Adipocyte (in vitro differentiated cells): Measurements from ENCODE around the gene STK4.

Source experiments
- DNase-seq: peaks from one replicate; pipeline ENCODE4 v3.0.0-alpha.2; 2015; ENCODE audit warnings: low read depth
- H3K27me3 ChIP-seq: replicated peaks from 2 replicates; pipeline ENCODE4 v1.7.0; 2013; ENCODE audit warnings: mild to moderate bottlenecking, low read length, moderate library complexity; ENCODE audit not compliant: control insufficient read depth, insufficient read depth
- H3K36me3 ChIP-seq: 2 replicates; pipeline ENCODE4 v1.7.0; 2013; ENCODE audit warnings: low read length, mild to moderate bottlenecking, moderate library complexity; ENCODE audit not compliant: control insufficient read depth, insufficient read depth, severe bottlenecking
- H3K4me1 ChIP-seq: 2 replicates; pipeline ENCODE4 v1.7.0; 2013; ENCODE audit warnings: mild to moderate bottlenecking, low read length, moderate library complexity; ENCODE audit not compliant: control insufficient read depth, insufficient read depth
- H3K4me3 ChIP-seq: 2 replicates; pipeline ENCODE4 v1.7.0; 2013; ENCODE audit warnings: mild to moderate bottlenecking, low read length, moderate library complexity
- H3K9ac ChIP-seq: 2 replicates; pipeline ENCODE4 v1.7.0; 2013; ENCODE audit warnings: mild to moderate bottlenecking, low read length, moderate library complexity
- H3K9me3 ChIP-seq: 2 replicates; pipeline ENCODE4 v1.7.0; 2013; ENCODE audit warnings: mild to moderate bottlenecking, low read length, moderate library complexity; ENCODE audit not compliant: control insufficient read depth

Gene STK4

GRCh38 chr20:45044601-45045000 is 78.3 kb downstream of the STK4 start:
- H3K9me3 ChIP-seq: no peaks in the 10 kb centered on the region
- no peak overlapping the region for H3K4me3 ChIP-seq
- no peak overlapping the region for H3K9ac ChIP-seq
- H3K4me1 ChIP-seq: peaks cover 24% of the 10 kb centered on the region
- no peaks in the 10 kb centered on the region for H3K36me3 ChIP-seq
- no peak for DNase-seq
- no peaks in the 10 kb centered on the region for H3K27me3 ChIP-seq

GRCh38 chr20:45047581-45048119 is 81.3 kb downstream of the STK4 start:
- no peaks in the 10 kb centered on the region for H3K27me3 ChIP-seq
- DNase-seq: no peak
- H3K9ac ChIP-seq: no peak overlapping the region
- H3K4me1 ChIP-seq: peaks cover 9% of the 10 kb centered on the region
- no peaks in the 10 kb centered on the region for H3K36me3 ChIP-seq
- H3K9me3 ChIP-seq: no peaks in the 10 kb centered on the region
- H3K4me3 ChIP-seq: no peak overlapping the region

GRCh38 chr20:45049438-45049837 is 83.1 kb downstream of the STK4 start:
- Histone ChIP-seq H3K4me3 (no peak overlapping the region), H3K9ac (no peak overlapping the region), H3K36me3 (no peaks in the 10 kb centered on the region), H3K4me1 (peaks cover 17% of the 10 kb centered on the region), H3K27me3 (no peaks in the 10 kb centered on the region), H3K9me3 (no peaks in the 10 kb centered on the region)
- no peak for DNase-seq

GRCh38 chr20:45049904-45050471 is 83.7 kb downstream of the STK4 start:
- H3K9ac ChIP-seq: no peak overlapping the region
- no peaks in the 10 kb centered on the region for H3K9me3 ChIP-seq
- no peaks in the 10 kb centered on the region for H3K27me3 ChIP-seq
- H3K4me3 ChIP-seq: no peak overlapping the region
- peaks cover 15% of the 10 kb centered on the region for H3K4me1 ChIP-seq
- DNase-seq: no peak
- H3K36me3 ChIP-seq: no peaks in the 10 kb centered on the region

- no peaks in the 10 kb centered on the region for H3K36me3 ChIP-seq
- no peak for DNase-seq
- H3K4me1 ChIP-seq: peaks cover 15% of the 10 kb centered on the region
Observed at GRCh38 chr20:45051204-45052060, 85.1 kb downstream of the STK4 start.

GRCh38 chr20:45052698-45053429 is 86.6 kb downstream of the STK4 start:
- Histone ChIP-seq H3K9me3 (no peaks in the 10 kb centered on the region), H3K4me3 (no peak overlapping the region), H3K4me1 (peaks cover 15% of the 10 kb centered on the region), H3K9ac (peak overlapping the region; percentile 21), H3K27me3 (no peaks in the 10 kb centered on the region), H3K36me3 (peaks cover 8% of the 10 kb centered on the region)
- peak; percentile 78 for DNase-seq

More at GRCh38 chr20:45051204-45052060, 85.1 kb downstream of the STK4 start:
- no peak overlapping the region for H3K9ac ChIP-seq
- H3K9me3 ChIP-seq: no peaks in the 10 kb centered on the region
- no peak overlapping the region for H3K4me3 ChIP-seq
- no peaks in the 10 kb centered on the region for H3K27me3 ChIP-seq

- Histone ChIP-seq H3K4me1 (peaks cover 15% of the 10 kb centered on the region), H3K9me3 (no peaks in the 10 kb centered on the region), H3K9ac (peak overlapping the region; percentile 21), H3K4me3 (no peak overlapping the region), H3K36me3 (peaks cover 8% of the 10 kb centered on the region), H3K27me3 (no peaks in the 10 kb centered on the region)
- no peak for DNase-seq
Observed at GRCh38 chr20:45053430-45054351, 87.4 kb downstream of the STK4 start.

GRCh38 chr20:45055056-45055455 is 88.7 kb downstream of the STK4 start:
- Histone ChIP-seq H3K27me3 (no peaks in the 10 kb centered on the region), H3K9me3 (no peaks in the 10 kb centered on the region), H3K4me3 (no peak overlapping the region), H3K9ac (no peak overlapping the region), H3K36me3 (peaks cover 8% of the 10 kb centered on the region), H3K4me1 (peaks cover 15% of the 10 kb centered on the region)
- no peak for DNase-seq

- peaks cover 15% of the 10 kb centered on the region for H3K4me1 ChIP-seq
- DNase-seq: no peak
- H3K27me3 ChIP-seq: no peaks in the 10 kb centered on the region
- H3K4me3 ChIP-seq: no peak overlapping the region
- H3K9me3 ChIP-seq: no peaks in the 10 kb centered on the region
- peaks cover 8% of the 10 kb centered on the region for H3K36me3 ChIP-seq
- H3K9ac ChIP-seq: no peak overlapping the region
Observed at GRCh38 chr20:45056473-45057173, 90.3 kb downstream of the STK4 start.

- peaks cover 8% of the 10 kb centered on the region for H3K4me1 ChIP-seq
- no peak overlapping the region for H3K9ac ChIP-seq
- H3K27me3 ChIP-seq: no peaks in the 10 kb centered on the region
Observed at GRCh38 chr20:45058168-45058850, 92.0 kb downstream of the STK4 start.

More at GRCh38 chr20:45058168-45058850, 92.0 kb downstream of the STK4 start:
- Histone ChIP-seq H3K4me3 (no peak overlapping the region), H3K9me3 (no peaks in the 10 kb centered on the region), H3K36me3 (peaks cover 8% of the 10 kb centered on the region)
- no peak for DNase-seq
